Activated CD8-positive, alpha-beta memory T cell treated with anti-CD3 and anti-CD28 coated beads for 1 hour (primary cell): ENCODE results near the gene HDAC9.
"Not testable (repeated sequence)": the region's sequence is repeated elsewhere in the genome, so short reads cannot be mapped to it uniquely, and the experiment has no call there.

Experiments used
- DNase-seq, 2 donors: peaks; one replicate each; pipeline ENCODE4 v3.0.0-alpha.2; 2020; ENCODE audit warnings: low read depth in 1 of 2; ENCODE audit errors: extremely low read depth in 1 of 2

The HDAC9 gene

DNA sequence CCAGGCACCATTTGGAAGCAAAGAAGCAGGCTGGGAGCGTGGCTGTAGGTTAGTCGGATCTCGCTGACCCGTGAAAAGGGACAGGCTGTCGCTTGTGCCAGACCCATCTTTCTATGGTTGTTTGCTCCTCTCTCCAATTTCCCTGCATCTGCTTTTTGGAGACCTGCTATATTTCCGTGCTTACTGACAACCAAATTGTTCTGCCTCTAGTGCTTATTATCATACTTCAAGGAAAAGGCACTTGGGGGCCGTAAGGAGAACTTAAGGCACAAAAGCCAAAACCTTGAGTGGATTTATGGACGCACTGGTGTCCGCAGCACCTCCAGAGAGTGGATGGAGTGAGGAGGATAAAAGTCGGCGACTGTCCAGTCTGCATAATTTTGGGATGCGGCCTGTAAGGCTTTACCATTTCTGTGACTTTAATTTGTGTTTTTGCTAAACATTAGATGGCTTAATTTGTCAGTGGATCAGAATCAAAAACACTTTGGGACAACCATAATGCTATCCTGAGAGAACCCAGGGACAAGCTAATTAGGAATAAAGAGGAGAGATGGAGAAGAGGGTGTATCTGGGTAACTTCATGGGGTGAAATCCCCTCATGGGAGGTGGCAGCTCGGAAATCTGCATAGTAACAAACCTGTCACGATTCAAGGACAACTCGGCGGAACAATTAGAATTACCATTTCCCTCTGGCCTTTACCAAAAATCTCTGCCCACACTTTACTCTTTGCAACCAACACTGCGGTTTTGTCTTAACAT, 206.7 kb downstream of the HDAC9 start:
- DNase-seq: no peak

DNA sequence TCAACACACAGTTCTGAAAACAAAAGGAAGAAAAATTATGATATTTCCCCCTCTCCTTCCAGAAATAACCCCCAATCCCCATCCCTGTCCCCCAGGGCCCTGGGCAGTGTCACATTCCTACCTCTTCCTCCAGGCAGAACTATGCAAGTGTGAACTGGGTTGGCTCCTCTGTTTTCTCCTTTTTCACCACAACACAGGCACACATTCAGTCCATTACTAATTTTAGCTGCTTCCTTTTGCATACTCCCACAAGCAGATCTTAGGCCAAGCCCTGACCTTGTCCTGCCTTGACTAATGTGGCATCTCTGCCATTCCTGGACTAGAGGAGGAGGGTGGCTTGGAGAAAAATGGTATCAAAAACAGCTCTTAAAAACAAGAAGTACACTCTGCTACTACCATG, 208.1 kb downstream of the HDAC9 start:
- no peak for DNase-seq

DNA sequence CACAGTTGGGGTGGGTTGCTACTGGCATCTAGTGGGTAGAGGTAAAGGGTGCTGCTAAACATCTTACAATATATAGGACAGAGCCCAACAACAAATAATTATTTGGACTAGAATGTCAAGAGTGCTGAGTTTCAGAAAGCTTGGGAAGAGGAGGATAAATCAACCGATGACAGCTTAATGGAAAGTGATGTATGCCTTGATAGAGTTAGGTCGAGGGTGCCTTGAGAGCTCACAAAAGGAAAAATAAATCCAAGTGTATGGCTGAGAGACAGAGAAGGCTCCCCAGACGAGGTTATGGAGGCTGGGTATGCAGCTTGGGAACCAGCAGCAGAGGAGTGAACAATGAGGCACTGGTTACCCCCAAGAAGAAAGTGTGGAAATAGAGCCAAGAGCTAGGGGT, 211.1 kb downstream of the HDAC9 start:
- no peak for DNase-seq

DNA sequence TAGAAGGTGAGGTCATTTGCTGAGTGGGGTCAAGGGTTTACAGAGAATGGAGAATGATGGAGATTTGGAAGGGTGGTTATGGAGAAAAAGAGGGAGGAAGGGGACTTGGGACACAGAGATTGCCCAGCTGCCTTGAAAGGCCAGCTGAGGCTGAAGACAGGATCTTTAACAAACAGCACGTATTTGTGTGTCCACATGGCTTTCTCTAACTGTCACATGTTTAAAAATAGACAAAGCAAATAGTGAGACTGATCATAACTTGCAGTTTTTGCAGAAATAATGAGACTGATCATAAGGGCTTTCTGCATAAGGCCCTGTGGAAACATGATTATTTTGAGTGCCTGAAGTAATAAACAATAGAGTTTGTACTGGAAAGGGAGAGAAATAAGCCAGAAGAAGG, 212.7 kb downstream of the HDAC9 start:
- no peak for DNase-seq

DNA sequence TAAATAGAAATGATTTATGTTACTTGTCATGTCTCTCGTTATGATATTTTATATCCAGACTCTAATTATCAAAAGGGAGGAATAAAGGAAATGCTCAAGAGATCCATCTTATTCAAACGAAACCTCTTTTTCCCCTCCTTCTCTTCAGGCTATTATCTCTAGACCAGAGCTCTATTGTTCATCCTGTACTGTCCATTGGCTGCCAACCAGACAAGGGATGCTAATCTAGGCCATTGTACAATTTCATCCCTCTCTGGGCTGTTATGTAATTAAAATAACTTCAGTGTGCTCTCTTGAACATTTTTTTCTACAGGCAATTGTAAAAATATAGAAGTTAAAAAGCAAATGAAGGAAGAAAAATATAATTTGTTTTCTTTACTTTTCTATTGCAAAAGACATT, 220.4 kb downstream of the HDAC9 start:
- no peak for DNase-seq

DNA sequence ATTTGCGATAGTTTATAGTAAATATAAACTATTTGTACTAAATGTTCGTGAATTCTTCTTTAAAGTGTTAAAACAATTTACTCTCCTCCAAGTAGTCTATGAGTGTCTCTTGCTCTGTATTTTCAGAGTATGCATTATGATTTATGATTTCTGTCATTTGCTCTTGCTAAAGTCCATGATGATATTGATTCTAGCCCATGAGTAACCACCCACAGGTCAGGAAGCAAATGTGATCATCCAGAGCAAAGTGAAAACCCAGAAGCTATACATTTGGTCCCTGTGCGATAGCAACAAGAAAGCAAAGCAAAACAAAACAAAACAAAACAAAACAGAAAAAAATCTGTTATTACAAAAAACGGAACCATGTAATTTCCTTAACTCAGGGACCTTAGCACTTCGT, 225.9 kb downstream of the HDAC9 start:
- no peak for DNase-seq

DNA sequence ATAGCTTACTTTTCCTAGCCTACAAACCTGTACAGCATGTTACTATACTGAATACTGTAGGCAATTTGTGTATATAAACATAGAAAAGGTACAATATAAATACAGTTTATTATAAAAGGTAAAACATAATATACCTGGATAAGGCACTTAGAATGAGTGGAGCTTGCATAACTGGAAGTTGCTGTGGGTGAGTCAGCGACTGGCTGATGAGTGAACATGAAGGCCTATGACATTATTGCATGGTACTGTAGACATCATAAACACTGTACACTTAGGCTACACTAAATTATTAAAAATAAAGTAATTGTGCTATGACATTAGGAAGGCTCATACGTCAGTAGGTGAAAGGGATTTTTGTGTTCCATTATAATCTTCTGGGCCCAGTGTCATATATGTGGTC, 228.8 kb downstream of the HDAC9 start:
- no peak for DNase-seq

DNA sequence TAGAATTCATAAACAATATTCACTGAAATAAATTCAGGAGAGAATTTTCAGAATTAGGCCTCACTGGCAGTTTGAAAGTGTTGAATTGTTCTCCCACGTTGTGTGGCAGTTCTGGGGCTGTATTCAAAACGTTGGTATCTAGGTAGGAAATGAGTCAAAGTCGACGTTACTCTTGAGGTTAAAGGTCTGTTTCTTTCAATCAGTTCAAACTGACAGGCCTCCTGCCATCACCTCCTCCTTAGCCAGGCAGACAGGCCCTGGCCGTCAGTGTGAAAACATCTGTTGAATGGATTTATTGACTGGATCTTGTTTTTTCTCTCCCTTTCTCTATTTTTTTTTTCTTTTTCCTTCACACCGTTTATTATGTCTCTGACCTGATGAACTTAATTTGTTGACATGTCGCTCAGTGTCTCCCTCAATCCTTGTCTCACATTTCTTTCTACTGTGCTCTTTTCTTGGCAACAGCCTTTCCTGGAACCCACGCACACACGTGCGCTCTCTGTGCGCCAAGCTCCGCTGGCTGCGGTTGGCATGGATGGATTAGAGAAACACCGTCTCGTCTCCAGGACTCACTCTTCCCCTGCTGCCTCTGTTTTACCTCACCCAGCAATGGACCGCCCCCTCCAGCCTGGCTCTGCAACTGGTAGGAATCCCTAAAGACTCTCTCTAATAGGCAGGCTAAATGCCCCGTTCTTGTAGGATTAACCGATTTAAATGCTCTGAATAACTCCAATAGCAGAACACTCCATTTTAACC, 231.7 kb downstream of the HDAC9 start:
- DNase-seq: no peak

DNA sequence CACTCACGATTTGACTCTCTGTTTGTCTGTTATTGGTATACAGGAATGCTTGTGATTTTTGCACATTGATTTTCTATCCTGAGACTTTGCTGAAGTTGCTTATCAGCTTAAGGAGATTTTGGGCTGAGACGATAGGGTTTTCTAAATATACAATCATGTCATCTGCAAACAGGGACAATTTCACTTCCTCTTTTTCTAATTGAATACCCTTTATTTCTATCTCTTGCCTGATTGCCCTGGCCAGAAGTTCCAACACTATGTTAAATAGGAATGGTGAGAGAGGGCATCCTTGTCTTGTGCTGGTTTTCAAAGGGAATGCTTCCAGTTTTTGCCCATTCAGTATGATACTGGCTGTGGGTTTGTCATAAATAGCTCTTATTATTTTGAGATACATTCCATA, 240.5 kb downstream of the HDAC9 start:
- DNase-seq: not testable (repeated sequence)

DNA sequence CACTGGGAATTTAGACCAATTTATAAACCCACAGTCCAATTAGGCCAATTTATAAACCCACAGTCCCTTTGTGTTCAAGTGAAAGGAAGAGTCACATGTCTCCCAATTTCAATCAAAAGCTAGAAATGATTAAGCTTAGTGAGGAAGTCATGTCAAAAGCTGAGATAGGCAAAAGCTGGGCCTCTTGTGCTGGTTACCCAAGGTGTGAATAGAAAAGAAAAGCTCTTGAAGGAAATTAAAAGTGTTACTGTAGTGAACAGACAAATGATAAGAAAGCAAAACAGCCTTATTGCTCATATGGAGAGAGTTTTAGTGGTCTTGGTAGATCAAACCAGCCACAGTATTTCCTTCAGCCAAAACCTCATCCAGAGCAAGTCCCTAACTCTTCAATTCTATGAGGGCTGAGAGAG, 245.0 kb downstream of the HDAC9 start:
- no peak for DNase-seq

DNA sequence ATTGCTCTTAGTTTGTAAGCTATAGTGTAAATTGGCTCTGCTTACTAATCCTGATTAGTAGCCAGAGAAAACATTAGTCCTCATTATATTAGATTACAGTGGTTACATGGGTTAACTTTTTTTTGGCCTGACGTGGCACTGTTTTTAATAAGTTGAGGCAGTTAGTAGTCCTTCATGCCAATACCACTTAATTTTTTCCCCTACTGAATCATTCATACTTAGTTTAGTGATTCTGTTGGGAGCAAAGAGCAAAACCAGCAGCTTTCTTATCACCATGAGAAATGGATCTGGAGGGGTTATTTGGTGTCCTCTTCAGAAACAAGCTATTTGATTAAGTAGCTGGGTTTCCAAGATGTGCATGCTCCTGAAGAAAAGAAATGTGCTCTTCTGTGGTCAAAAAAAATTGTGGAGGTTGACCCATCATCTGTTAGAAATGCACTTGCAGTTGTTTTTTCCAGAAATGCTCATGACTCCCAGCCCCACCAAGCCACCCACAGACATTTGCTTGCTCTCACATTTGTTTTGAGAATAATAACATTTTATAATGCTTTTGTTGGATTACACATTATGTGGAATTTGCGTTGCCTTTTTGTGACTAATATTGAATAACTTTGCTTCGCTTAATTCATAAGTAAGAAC, 258.5 kb downstream of the HDAC9 start:
- DNase-seq: no peak

DNA sequence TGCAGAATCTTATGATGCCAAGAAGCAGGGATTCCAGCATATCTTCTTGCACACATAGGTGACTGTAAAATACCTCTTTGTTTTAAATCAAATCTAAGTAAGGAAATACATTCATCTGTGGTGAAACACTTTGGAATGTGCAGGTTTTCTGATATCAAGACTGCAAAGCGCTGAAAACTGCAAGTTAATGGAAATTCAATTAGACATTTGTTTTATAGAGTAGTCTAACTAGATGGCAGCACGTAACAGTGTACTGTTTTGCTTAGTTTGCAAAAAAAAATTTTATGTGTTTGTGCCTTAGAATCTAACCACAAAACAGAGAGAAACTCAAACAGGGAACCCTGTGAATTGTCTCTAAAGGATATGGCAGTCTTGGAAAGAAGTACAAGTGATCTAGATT, 259.2 kb downstream of the HDAC9 start:
- no peak for DNase-seq

DNA sequence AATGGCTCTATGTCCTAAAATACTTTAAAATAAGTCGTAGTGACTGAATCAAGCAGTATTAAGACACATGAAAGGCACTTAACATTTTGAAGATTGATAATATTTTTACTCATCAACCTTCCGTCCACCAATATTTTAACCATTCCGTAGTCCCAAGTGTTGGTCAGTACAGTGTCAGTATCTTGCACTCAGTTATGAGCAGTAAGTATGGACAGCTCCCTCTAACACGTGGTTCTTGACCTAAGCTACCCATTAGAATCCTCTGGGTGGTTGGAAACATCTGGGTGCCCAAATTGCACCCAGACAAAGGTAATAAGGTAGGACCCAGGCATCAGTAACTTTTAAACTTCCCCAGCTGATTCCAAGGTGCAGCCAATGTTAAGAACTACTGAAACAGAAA, 260.2 kb downstream of the HDAC9 start:
- no peak for DNase-seq

DNA sequence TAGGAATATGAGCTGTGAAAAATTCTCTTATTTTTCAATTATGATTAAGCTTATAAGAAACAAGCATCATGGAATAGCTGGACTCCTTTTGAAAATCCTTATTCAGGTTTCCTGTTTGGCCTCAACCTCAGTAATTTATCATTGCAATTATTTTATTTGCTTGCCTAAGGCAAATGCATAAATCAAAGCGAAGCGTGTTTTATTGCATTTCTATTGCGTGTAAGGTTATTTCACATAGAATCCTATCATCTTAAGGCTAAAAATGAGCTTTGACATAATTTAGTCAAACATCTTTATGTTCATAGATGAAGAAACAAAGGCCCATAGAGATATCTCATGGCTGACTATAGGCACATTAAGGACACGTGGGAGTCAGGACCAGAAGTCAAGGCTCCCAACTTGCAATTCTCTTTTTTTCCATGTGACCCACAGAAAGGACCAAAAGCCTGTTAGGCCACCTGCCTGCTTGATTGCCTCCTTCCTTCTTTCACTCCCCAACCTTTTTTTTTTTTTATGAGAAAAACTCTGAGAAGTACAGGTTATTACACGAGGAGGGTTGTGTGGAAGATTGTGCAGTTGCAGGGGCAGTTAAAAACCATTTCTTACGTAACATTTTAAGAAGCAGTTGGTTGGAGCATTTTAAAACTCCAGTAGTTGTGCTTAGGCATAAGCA, 261.0 kb downstream of the HDAC9 start:
- DNase-seq: no peak

DNA sequence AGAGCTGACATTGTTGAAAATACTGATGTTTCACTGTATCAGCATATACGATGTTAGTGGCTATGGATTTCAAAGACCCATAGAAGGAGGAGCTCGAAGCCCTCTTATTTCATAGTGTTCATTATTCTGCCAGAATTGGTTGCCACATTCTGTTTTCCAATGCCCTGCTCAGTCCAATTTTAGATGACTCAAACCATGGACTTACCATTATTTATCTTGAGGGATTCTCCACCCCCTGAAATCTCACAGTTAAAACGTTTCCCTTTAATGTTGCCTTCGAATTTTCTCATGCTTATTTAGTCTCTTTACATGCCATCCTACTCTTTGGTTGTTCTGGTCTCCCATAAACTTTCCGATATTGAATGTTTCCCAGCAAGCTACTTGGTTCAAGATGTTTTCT, 264.5 kb downstream of the HDAC9 start:
- no peak for DNase-seq

DNA sequence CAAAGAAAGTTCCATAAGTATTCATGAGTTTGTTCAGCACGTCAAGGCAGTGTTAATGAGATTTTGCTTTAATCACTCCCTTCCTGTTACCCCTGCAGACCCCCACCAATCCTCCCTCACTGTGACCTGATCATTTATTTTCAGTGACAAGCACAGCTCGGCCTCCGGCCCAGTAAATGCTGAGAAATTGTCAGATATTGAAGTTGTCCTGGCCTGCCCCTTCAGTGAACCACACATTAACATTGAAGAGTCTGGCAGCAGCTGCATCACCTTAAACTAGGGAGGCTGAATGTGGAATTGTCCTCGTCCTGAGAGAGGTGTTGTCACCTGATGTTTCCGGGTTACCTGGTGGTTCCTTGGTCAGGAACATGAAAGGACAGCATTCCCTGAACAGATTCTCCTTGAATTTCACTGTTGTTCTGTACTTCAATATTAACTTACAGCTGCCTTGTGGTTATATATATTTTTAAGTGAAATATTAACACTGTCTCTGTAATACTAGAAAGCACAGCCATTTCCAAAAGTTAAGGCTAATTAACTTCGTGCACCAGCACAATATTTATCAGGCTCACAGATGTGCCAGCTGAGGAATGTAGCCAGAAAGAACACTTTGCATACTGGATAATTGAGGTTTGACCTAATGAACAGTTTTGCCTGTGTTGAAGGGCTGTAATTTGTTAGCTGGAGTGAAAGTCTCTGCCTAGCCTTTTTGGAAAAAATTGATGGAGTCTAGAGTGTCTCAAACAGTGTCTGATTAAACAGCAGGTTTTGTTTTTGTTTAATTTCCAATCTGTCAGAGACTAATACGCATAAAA, 265.3 kb downstream of the HDAC9 start:
- no peak for DNase-seq

DNA sequence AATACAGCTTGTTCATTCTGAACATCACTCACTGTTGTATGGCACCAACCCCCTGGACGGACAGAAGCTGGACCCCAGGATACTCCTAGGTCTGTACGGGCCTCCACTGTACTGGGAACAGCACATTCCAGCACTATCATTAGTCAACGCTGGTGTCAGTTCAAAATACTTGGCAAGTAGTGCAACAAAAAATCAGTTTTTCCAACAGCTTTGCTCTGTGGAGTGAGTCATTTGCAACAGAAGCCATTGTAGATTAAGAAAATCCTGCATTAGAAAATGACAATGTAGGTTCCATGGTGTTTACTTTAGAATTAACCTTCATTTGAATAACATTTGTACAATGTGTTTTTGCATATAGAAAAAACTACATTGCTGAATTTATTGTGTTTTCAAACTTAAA, 266.6 kb downstream of the HDAC9 start:
- DNase-seq: no peak

DNA sequence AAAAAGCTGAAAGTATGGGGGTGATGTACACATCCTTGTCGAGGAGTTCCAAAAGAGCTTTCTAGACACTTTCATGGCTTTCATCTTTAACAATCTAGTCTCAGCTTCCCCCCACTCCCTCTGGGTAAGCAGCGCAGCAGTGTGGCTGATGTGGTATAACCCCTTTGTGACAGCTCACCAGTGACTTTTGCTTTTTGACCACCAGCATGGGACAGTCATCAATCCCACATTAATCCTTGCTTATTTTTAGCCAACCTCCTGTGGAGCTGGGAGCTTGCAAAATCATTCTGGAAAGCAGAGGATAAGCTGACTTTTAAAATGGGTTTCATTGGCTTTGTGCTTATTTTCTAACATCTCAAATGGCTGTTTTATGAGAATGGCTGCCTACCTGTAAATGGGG, 272.7 kb downstream of the HDAC9 start:
- no peak for DNase-seq

DNA sequence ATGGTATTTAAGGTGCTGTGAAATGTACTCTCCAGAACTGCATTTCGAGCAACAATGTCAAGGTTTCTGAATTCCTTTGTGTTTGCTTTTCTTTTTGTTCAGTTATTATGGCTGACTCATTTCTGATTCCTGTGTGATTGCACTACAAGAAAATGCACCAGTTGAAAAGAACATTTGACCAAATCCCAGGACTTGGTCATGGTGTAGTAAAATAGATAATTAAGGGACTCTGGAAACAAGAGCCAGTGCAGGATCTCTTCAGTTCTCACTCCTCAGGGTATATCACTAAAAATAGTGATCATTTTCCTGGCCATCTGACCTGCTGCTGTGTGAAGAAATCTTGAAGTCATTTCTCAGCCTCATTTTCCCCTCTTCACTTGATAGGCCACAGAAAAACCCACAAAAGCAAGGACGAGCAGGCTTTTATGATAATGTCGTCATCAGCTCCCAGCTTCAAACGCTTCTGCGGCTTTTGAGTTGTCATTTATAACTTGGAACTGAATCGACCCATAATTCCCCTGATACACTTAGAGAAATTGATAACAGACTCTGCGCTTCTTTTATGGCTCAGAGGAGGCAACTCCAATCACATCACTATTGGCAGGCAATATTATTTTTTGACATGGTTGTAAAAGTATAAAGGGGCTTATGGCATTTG, 274.7 kb downstream of the HDAC9 start:
- no peak for DNase-seq

DNA sequence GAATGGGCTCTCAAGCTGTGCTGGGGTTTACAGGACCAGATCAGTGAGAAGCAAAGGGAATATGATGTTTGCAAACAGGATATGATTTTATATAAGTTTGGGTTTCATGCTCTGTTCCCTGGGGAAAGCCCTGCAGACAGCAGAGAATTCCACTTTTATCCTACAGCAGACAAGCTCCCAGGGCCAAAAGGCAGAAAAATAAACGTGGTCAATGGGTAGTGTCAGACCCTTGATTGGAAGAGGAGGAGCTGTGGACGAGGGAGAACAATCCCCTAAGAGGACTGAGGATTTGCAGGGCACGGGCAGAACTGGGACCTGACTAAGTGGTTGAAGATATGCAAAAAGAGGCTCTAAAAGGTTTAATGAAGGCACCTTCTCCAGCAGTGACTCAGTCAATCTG, 275.3 kb downstream of the HDAC9 start:
- DNase-seq: no peak
